GM21825 (cell line): ENCODE measurements around the gene SCGB3A2.
"Not testable (repeated sequence)": the region's sequence is repeated elsewhere in the genome, so short reads cannot be mapped to it uniquely, and the experiment has no call there.

Experiments used
- ATAC-seq: cut with Tn5 transposase; IDR thresholded peaks from one replicate; pipeline ENCODE4 v1.9.1; 2021; ENCODE audit warnings: mild to moderate bottlenecking, moderate library complexity; ENCODE audit not compliant: unreplicated experiment

SCGB3A2 gene

GRCh38 chr5:147860641-147861025 lies 17.9 kb upstream of the SCGB3A2 start:
- no peak for ATAC-seq

- ATAC-seq = no peak
Observed at GRCh38 chr5:147863454-147864158, 14.9 kb upstream of the SCGB3A2 start.

GRCh38 chr5:147869112-147869511 lies 9.4 kb upstream of the SCGB3A2 start:
- no peak for ATAC-seq

DNA sequence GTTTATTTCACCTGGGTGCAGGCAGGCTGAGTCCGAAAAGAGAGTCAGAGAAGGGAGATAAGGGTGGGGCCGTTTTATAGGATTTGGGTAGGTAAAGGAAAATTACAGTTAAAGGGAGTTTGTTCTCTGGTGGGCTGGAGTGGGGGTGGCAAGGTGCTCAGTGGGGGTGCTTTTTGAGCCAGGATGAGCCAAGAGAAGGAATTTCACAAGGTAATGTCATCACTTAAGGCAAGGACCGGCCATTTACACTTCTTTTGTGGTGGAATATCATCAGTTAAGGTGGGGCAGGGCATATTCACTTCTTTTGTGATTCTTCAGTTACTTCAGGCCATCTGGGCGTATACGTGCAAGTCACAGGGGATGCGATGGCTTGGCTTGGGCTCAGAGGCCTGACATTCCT lies 8.6 kb upstream of the SCGB3A2 start:
- ATAC-seq = not testable (repeated sequence)

DNA sequence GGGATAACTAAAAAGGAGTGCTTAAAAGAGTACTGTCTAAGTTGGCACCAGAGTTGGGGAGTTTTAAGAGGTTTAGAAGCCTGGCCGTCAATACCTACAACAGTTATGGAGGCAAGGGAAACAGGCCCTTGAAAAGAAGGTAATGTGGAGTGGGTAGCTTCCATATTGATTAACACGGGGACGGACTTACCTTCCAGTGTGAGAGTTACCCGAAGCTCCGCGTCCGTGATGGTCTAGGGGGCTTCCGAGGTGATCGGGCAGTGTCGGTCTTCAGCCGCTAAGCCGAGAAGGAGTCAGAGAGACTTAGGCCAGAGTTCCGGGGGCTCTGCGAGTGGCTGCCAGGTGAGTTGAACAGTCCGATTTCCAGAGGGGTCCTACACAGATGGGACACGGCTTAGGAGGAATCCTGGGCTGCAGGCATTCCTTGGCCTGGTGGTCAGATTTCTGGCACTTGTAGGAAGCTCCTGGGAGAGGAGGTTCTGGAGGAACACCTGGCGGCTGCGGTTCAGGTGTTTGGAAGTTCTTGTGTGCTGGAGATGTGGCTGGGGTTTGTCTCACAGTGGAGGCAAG lies 6.4 kb upstream of the SCGB3A2 start:
- not testable (repeated sequence) for ATAC-seq

DNA sequence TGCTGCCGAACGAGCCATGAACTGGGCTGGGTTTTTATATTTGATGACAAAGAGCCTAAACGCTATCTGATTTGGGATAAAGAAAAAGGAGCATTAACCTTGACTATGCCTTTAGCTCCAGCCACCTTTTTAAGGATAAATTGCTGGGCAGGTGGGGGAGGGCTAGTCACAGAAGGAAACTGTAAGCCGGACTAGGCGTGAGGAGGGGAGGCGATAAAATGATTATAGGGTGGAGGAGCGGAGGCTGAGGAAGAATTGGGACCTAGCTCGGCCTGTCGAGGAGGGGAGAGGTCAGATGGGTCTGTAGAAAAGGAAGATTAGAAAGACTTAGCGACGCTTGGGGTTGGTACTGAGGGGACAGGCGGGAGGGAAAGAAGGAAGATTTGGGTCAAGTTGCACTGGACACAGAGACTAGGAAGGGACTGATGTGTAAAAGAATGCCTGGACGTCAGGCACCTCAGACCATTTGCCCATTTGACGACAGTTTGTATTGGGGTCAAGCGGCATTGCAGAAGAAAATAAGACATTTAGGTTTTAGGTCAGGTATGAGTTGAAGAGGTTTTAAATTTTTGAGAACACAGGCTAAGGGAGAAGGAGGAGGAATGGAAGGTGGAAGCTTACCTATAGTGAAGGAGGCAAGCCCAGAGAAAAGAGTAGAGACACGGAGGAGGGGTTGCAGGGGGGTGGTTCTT lies 5.6 kb upstream of the SCGB3A2 start:
- not testable (repeated sequence) for ATAC-seq

GRCh38 chr5:147874118-147874875 lies 4.2 kb upstream of the SCGB3A2 start:
- not testable (repeated sequence) for ATAC-seq

GRCh38 chr5:147874910-147875367 lies 3.6 kb upstream of the SCGB3A2 start:
- no peak for ATAC-seq

DNA sequence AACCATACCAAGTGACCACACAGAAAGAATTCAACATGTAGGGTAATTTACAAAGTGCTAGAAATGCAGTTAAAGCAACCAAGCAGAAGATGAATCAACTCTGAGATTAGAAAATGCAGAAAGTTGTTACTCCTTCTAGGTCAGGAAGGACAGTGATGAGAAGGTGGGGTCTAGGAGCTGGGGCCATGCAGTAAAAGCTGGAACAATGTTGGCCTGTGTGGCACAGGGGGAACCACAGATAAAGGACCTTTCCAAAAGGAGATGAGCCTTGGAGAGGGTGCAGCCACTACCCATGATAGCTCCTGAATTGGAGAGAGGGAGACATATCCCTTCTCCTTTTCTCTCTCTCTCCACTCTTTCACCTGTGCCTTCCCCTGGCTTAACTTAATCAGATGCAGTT lies 2.4 kb upstream of the SCGB3A2 start:
- ATAC-seq = no peak

GRCh38 chr5:147876626-147877025 lies 1.9 kb upstream of the SCGB3A2 start:
- no peak for ATAC-seq

GRCh38 chr5:147879784-147880183 lies 1.3 kb downstream of the SCGB3A2 start:
- ATAC-seq = no peak

DNA sequence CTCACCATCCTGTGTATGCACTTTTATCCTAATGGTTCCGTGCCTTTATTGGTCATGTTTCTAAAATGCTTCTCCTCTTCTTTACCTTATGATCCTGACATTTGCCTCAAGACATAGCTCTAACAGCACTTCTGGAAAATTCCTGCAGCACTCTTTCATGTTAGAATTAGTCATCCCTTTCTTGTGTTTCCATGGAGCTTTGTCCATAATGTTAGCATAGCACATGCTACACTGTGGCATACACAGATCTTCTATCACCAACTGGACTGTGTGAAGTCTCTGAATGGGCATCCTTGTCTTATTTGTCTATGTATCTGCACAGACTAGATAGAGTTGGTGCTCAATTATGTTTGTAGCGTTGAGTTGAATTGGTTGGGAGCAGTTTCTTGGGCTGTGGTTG lies 2.0 kb downstream of the SCGB3A2 start:
- ATAC-seq = no peak

DNA sequence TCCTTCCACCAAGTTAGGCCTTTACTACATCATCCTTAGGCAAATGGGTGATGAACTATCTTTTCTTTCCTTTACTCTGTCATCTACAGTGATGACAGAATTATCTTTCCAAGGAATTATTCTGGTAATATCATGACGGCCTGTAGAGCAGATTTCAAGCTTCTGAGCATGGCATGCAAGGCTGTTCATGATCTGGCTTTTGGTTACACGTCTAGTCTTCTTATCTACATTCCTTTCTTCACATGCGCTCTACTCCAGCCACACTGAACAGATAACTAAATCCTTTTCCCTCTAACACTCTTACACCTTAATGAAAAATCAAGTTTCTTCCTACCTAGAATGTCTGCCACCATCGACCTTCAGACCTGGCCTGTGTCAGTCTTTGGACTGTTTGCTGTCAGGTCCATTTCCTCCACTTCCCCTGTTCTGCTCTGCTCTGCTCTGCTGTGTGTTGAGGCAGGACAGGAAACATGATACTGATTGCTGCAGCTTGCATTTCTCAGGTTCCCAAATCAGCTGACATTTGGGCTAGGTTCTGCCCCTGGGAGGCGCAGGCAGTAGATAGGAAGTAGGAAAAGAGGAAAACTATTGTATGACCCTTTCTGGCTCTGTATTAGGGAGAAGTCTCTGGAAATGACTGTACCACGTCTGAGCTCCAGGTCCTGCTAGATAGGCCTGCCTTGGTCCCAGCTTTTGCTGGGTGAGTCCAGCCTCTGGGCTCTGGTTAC lies 4.2 kb downstream of the SCGB3A2 start:
- ATAC-seq = no peak

- no peak for ATAC-seq
Observed at GRCh38 chr5:147887026-147887627, 8.6 kb downstream of the SCGB3A2 start.

- ATAC-seq = no peak
Observed at GRCh38 chr5:147887930-147888329, 9.4 kb downstream of the SCGB3A2 start.

GRCh38 chr5:147892696-147893296 lies 14.3 kb downstream of the SCGB3A2 start:
- ATAC-seq = no peak

GRCh38 chr5:147893820-147894219 lies 15.3 kb downstream of the SCGB3A2 start:
- no peak for ATAC-seq

- no peak for ATAC-seq
Observed at GRCh38 chr5:147895864-147896263, 17.4 kb downstream of the SCGB3A2 start.

DNA sequence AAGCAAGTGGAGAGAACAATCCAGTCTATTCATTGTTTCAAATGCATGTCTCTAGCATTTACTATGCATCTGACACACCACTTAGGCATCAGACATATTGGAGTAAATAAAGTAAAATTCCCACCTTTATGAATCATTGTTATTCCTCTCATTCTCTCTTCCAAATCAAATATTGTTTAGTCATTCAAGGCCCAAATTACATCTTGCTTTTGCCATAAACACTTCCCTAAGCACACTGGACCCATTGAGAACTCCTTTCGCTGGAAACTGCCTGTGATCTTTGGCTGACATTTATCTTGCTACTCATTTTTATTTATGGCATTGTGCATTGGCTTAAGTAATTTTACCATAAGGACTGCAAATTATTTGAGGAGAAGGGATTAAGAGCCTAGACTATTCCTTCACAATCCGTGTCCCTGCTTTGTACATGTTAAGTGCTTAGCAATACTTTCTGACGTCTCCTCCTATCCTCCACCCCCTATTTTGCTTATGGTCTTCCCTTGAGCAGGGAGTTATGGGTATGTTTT lies 20.4 kb downstream of the SCGB3A2 start:
- no peak for ATAC-seq

DNA sequence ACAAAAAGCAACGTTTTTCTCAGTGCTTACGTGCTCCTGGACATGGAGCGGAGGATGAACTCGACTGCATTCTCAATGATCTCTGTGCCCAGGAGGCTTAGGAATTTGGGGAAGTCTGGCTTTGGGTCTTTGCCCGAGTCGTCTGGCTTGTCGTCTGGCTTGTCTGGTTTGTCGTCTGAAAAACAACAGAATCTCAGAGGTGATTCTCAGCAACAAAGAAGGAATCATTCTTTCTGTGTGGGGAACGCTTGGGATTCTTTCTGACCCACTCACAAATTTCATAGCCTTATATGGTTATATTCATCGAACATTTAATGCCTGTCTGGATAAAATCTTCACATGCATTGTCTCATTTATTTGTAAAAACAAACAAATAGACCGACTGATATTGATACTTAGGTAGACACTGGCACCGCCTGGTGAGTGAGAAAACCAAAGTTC lies 23.1 kb downstream of the SCGB3A2 start:
- ATAC-seq = no peak
